ENCODE results near the gene PPFIA1.

The PPFIA1 gene

DNA sequence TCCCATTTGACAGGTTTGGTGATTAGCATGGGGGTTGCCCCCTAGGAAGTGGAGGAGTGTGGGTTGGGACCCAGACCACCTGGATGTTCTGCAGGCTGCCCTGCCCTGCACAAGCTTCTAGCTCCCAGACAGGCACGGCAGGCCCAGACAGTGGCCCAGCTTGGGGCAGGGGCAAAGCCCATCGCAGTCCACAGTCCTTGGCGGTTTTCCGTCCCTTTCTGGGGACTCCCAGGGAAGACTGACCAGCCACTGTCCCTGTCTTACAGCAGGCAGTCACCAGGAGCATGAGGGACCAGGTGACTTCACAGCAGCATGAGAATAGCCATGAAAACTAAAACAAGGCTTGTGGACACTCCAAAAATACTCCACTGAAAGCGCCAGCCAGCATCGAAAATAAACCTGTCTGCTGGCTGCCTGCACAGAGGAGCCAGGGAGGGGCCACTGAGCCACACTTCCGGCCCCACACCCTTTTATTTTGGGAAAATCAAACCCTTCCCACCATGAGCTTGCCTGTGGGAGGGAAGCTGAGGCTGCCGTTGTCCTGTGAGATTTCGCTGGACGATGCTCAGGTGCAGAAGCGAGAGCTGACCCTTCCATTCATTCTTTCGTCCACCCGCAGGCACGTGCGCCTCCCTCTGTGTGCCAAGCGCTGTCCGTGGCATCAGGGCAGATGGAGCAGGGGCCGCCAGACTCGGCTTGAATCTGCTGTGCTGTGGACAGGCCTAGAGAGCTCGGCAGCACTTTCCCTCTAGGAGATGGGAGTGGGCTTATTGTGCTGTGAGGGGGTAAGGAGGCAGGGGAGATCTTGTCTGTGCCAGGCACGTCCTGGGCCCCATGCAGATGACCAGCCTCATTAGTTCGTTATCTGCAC lies 39.4 kb upstream of the PPFIA1 start:
- DNase-seq (ENCODE audit: extremely low read depth, low read depth) = no peak
- TF ChIP-seq, protein P1, sequence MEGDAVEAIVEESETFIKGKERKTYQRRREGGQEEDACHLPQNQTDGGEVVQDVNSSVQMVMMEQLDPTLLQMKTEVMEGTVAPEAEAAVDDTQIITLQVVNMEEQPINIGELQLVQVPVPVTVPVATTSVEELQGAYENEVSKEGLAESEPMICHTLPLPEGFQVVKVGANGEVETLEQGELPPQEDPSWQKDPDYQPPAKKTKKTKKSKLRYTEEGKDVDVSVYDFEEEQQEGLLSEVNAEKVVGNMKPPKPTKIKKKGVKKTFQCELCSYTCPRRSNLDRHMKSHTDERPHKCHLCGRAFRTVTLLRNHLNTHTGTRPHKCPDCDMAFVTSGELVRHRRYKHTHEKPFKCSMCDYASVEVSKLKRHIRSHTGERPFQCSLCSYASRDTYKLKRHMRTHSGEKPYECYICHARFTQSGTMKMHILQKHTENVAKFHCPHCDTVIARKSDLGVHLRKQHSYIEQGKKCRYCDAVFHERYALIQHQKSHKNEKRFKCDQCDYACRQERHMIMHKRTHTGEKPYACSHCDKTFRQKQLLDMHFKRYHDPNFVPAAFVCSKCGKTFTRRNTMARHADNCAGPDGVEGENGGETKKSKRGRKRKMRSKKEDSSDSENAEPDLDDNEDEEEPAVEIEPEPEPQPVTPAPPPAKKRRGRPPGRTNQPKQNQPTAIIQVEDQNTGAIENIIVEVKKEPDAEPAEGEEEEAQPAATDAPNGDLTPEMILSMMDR (IDR thresholded peaks at IDR 0.05; ENCODE audit: low read depth, low read length) = no peak

DNA sequence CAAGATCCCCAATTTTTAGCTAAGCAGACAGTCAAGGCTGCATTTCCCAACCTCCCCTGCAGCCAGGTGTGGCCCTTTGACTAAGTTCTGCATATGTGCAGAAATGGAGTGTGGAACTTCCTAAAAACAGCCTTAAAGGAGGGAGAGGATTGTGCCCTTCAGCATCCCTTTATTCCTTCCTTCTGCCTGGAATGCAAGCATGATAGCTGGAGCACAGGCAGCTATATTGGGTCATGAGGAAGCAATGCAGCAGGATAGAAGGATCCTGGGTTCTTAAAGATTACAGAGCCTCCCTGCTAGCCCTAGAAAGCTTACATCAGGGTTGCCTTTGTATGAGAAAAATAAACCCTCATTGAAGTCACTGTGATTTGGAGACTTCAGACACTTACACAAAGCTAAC lies 37.5 kb upstream of the PPFIA1 start:
- DNase-seq (ENCODE audit: extremely low read depth, low read depth) = no peak
- TF ChIP-seq, protein P1 (IDR thresholded peaks at IDR 0.05; ENCODE audit: low read depth, low read length) = no peak

DNA sequence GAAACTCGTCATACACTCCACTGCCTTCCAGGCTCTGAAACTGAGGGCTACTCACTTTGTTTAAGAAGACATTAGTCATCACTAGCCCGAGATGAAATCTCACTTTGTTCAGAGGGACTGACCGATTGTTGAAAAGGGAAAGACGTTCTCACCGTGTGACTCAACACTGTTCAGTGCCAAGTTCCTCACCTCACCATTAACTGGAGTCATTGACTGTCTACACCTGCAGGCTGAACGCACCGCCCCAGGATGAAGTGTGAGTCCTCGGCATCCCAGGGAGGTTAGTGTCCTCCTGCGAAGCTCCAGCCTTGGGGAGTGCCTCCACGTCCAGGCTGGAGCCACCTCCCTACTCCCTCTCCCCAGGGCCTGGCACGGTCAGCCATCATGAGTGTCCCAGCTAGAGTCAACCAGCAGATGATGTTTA lies 37.0 kb upstream of the PPFIA1 start:
- TF ChIP-seq, protein P1 (IDR thresholded peaks at IDR 0.05; ENCODE audit: low read depth, low read length) = no peak
- DNase-seq (ENCODE audit: extremely low read depth, low read depth) = no peak

DNA sequence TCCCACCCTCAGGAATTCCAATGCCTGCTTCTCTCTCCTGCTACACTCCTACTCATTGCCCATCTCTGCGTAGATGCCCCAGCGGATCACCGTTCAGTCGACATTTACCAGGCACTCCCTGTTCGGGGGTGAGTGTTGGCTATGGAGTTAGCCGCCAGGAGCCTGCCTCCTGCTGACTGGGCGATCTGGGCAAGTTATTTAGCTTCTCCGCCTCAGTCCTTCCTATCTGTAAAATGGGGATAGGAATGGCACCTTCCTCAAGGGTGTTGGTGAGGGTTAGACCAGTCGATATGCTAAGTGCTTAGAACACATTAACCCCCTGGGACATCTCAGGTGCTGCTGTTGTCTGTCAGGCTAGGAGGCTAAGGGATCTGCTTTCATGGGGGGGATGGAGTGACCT lies 36.5 kb upstream of the PPFIA1 start:
- DNase-seq (ENCODE audit: extremely low read depth, low read depth) = no peak

DNA sequence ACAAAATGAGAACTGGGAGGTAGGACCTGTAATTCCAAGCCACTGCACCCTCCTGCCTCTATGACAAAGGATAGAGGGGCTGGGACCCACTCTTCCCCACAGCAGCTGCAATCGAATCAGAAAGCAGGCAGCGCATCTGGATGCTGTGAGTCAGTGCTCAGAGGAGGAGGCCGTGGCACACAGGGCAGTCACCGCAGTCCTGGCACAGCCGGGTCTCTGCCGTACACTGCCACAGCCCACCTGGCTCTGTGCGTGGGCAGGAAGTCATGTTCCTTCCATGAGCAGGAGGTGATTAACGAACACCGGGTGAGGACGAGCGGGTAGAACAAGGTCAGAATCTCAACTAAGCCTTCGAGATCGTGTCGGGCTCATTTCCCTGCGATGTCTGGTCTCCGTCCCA lies 30.2 kb upstream of the PPFIA1 start:
- TF ChIP-seq, protein P1 (IDR thresholded peaks at IDR 0.05; ENCODE audit: low read depth, low read length) = no peak
- DNase-seq (ENCODE audit: extremely low read depth, low read depth) = no peak

More for the DNA sequence above, 36.5 kb upstream of the PPFIA1 start:
- TF ChIP-seq, protein P1 (IDR thresholded peaks at IDR 0.05; ENCODE audit: low read depth, low read length) = no peak

DNA sequence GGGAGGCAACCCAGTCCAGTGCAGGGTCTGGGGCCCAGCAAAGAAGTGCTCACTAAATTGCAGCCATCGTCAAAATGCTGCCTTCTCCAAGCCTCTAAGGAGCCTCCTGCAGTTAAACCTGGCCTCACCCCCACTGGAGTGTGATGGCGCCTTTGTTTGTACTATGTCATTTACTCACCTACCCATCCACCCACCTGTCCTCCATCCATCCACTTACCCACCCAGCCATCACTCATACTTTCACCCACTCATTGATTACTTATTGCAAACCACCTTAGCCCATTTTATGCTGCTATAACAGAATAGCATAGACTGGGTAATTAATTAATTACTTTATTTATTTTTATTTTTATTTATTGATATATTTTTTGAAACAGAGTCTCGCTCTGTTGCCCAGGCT lies 28.8 kb upstream of the PPFIA1 start:
- DNase-seq (ENCODE audit: extremely low read depth, low read depth) = no peak
- TF ChIP-seq, protein P1 (IDR thresholded peaks at IDR 0.05; ENCODE audit: low read depth, low read length) = no peak

DNA sequence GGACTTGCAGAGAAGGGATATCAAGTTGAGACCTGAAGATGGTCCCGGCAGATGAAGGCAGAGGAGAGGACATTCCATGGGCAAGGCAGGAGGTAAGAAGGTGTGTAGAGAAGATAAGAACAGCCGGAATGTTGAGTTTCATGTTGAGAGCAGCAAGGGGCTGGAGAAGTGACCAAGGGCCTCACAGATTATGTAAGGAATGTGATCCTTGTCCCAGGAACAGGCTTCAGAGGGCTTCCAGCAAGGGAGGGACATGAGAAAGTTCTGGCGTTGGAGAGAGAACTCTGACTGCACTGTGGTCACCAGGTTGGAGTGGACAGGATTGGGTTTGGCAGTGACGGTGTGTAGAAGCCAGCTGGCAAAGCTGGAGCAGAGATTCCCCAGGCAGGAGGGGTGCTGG lies 27.6 kb upstream of the PPFIA1 start:
- no peak for DNase-seq (ENCODE audit: extremely low read depth, low read depth)

More for the DNA sequence above, 27.6 kb upstream of the PPFIA1 start:
- TF ChIP-seq, protein P1 (IDR thresholded peaks at IDR 0.05; ENCODE audit: low read depth, low read length) = no peak
